Retinal pigment epithelial cell (primary cell): ENCODE data around the gene SLC25A48.
"Not testable (repeated sequence)": the region's sequence is repeated elsewhere in the genome, so short reads cannot be mapped to it uniquely, and the experiment has no call there.

Source experiments
- DNase-seq: peaks from one replicate; pipeline ENCODE4 v3.0.0-alpha.2; 2010; ENCODE audit warnings: low read depth
- H3K4me3 ChIP-seq: 2 replicates; pipeline ENCODE4 v1.5.1; 2011; ENCODE audit warnings: mild to moderate bottlenecking, low read length, control low read depth, moderate library complexity
- TF ChIP-seq, protein P1 (sequence below): conservative IDR thresholded peaks from 2 replicates; pipeline ENCODE4 v1.5.1; 2011; ENCODE audit warnings: low read depth, low read length, control low read depth, inconsistent platforms

The SLC25A48 gene

GRCh38 chr5:135857630-135858311 lies 23.3 kb downstream of the SLC25A48 start:
- no peak overlapping the region for H3K4me3 ChIP-seq
- DNase-seq = no peak
- TF ChIP-seq, protein P1, sequence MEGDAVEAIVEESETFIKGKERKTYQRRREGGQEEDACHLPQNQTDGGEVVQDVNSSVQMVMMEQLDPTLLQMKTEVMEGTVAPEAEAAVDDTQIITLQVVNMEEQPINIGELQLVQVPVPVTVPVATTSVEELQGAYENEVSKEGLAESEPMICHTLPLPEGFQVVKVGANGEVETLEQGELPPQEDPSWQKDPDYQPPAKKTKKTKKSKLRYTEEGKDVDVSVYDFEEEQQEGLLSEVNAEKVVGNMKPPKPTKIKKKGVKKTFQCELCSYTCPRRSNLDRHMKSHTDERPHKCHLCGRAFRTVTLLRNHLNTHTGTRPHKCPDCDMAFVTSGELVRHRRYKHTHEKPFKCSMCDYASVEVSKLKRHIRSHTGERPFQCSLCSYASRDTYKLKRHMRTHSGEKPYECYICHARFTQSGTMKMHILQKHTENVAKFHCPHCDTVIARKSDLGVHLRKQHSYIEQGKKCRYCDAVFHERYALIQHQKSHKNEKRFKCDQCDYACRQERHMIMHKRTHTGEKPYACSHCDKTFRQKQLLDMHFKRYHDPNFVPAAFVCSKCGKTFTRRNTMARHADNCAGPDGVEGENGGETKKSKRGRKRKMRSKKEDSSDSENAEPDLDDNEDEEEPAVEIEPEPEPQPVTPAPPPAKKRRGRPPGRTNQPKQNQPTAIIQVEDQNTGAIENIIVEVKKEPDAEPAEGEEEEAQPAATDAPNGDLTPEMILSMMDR = no peak

DNA sequence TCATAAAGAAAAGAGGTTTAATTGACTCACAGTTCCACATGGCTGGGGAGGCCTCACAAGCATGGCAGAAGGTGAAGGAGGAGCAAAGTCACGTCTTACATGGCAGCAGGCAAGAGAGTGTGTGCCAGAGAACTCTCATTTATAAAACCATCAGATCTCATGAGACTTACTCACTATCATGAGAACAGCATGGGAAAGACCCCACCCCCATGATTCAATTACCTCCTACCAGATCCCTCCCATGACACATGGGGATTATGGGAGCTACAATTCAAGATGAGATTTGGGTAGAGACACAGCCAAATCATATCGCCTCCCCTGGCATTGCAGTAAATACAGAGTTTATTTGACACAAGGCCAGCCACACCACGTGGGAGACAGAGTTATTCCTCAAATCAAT lies 24.7 kb downstream of the SLC25A48 start:
- DNase-seq, H3K4me3 ChIP-seq: not testable (repeated sequence)

- DNase-seq = no peak
- TF ChIP-seq, protein P1 = no peak
- H3K4me3 ChIP-seq = no peak overlapping the region
Observed at GRCh38 chr5:135859641-135860040, 25.2 kb downstream of the SLC25A48 start.

- TF ChIP-seq, protein P1 = no peak
- no peak overlapping the region for H3K4me3 ChIP-seq
Observed at GRCh38 chr5:135861641-135862040, 27.2 kb downstream of the SLC25A48 start.

DNA sequence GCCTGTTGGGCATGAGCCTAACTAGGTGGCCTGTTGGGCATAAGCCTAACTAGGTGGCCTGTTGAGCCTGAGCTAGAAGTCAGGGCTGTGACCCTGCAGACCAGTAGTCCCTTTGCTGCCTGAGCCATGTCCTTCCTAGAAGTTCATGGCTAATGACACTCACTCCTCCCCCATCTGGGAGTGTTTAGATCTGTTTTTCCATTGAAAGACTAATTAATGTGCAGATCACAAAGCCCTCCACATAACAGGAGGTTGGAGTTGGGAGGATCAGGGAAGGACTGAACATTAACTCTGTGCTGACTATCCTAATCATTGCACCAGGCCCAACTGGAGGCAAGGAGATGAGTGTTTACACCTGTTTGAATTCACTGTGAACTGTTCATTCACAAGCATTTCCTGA lies 27.6 kb downstream of the SLC25A48 start:
- DNase-seq = no peak
- H3K4me3 ChIP-seq = no peak overlapping the region
- TF ChIP-seq, protein P1 = no peak

More at GRCh38 chr5:135861641-135862040, 27.2 kb downstream of the SLC25A48 start:
- DNase-seq = no peak

- TF ChIP-seq, protein P1 = no peak
- no peak for DNase-seq
- H3K4me3 ChIP-seq = no peak overlapping the region
Observed at GRCh38 chr5:135862744-135863143, 28.3 kb downstream of the SLC25A48 start.

- H3K4me3 ChIP-seq = no peak overlapping the region
- no peak for DNase-seq
- TF ChIP-seq, protein P1 = no peak
Observed at GRCh38 chr5:135864503-135865435, 30.3 kb downstream of the SLC25A48 start.
